Natural killer cell (primary cell): ENCODE results near the gene SPINDOC. TPM values are rescaled to one million over a fixed set of nuclear protein-coding genes. Genes with fewer than 3 reads are reported as not detected.

Source experiments
- ATAC-seq, 3 donors: fragments of 150-1000 bp in 2 of 3; fragments of 200-7000 bp in 1 of 3; cut with Tn5 transposase; 1 replicate in 1 of 3; 2 replicates in 2 of 3; pipeline ENCODE4 v1.10.0; 2021; ENCODE audit warnings: mild to moderate bottlenecking in 2 of 3, moderate library complexity in 2 of 3
- DNase-seq, 2 donors: peaks; one replicate each; pipeline versions ENCODE4 v3.0.0 to v3.0.0-alpha.2; 2013 to 2021; ENCODE audit warnings: mixed read lengths in 1 of 2
- H3K27ac ChIP-seq: one replicate; pipeline ENCODE4 v1.5.1; 2013; ENCODE audit warnings: mild to moderate bottlenecking, low read length
- H3K27me3 ChIP-seq: one replicate; pipeline ENCODE4 v1.6.1; 2013; ENCODE audit warnings: low read length; ENCODE audit not compliant: control insufficient read depth, insufficient read depth
- H3K36me3 ChIP-seq: one replicate; pipeline ENCODE4 v1.6.1; 2013; ENCODE audit warnings: low read length; ENCODE audit not compliant: control insufficient read depth, insufficient read depth
- H3K4me1 ChIP-seq: one replicate; pipeline ENCODE4 v1.6.1; 2013; ENCODE audit warnings: low read length; ENCODE audit not compliant: control insufficient read depth, insufficient read depth
- H3K4me3 ChIP-seq: one replicate; pipeline ENCODE4 v1.5.1; 2013; ENCODE audit warnings: low read length
- H3K9me3 ChIP-seq: one replicate; pipeline ENCODE4 v1.6.1; 2013; ENCODE audit warnings: low read length; ENCODE audit not compliant: control insufficient read depth, insufficient read depth
- H3K27ac Mint-ChIP-seq, 2 donors: one replicate each; pipeline ENCODE4 v1.8.0; 2022; ENCODE audit warnings: mild to moderate bottlenecking in 2 of 2, mixed read lengths in 2 of 2, moderate library complexity in 1 of 2
- H3K27me3 Mint-ChIP-seq, 2 donors: one replicate each; pipeline ENCODE4 v1.8.0; 2022; ENCODE audit warnings: low read depth in 2 of 2, mixed read lengths in 2 of 2
- H3K36me3 Mint-ChIP-seq: one replicate; pipeline ENCODE4 v1.8.0; 2022; ENCODE audit warnings: mixed read lengths
- H3K4me1 Mint-ChIP-seq, 2 donors: one replicate each; pipeline ENCODE4 v1.8.0; 2022; ENCODE audit warnings: mixed read lengths in 2 of 2
- H3K4me3 Mint-ChIP-seq: one replicate; pipeline ENCODE4 v1.8.0; 2022; ENCODE audit warnings: mild to moderate bottlenecking, moderate library complexity, mixed read lengths
- H3K9me3 Mint-ChIP-seq, 2 donors: one replicate each; pipeline ENCODE4 v1.8.0; 2022; ENCODE audit warnings: mixed read lengths in 2 of 2
- CTCF ChIP-seq: fragments of 200-600 bp; IDR thresholded peaks from one replicate; pipeline ENCODE4 v1.8.0; 2022; ENCODE audit warnings: antibody characterized with exemption
- WGBS: methylation state at CpG from one replicate; pipeline ENCODE4 v1.1.7; 2013; ENCODE audit warnings: missing lambda C conversion rate; ENCODE audit not compliant: insufficient coverage; 5-methylcytosine and 5-hydroxymethylcytosine counted together
- intact Hi-C: fragments of 100-400 bp; cut with micrococcal nuclease; formaldehyde crosslinking; loops from one replicate; pipeline ENCODE4 v1.14.2; 2022
- total RNA-seq, 4 donors: library from RNA; stranded (reverse); fragments of 120-200 nt in 1 of 4; gene quantifications; one replicate each; pipeline versions ENCODE4 v1.2.3 to v1.2.4, GENCODE V29; 2013 to 2022

The SPINDOC gene
- total RNA-seq, 3 donors from 2014 or later (not counting 1 experiment from before 2014, with no cell fraction given): 15.6 to 25.3 (median 21.1) TPM

- Histone ChIP-seq H3K9me3 (no peaks in the 10 kb centered on the region), H3K4me3 (no peak overlapping the region), H3K4me1 (no peaks in the 10 kb centered on the region), H3K27ac (no peak overlapping the region), H3K36me3 (peaks cover 14% of the 10 kb centered on the region), H3K27me3 (no peaks in the 10 kb centered on the region)
- 89% methylated on average over 7 of the region's 8 CpGs for WGBS
- Mint-ChIP-seq H3K27me3 (no peaks in the 10 kb centered on the region), H3K4me3 (no peak overlapping the region), H3K36me3 (no peaks in the 10 kb centered on the region), H3K27ac (peak overlapping the region in 1 of 2 donors; percentile 11), H3K9me3 (no peaks in the 10 kb centered on the region), H3K4me1 (peaks cover 0 to 10% of the 10 kb centered on the region in 2 donors)
- peak in 1 of 3 donors; percentile 52 for ATAC-seq
- intact Hi-C loops: no loop called here
- DNase-seq: no peak
- TF ChIP-seq CTCF: no peak
These were observed 16.7 kb downstream of the SPINDOC start for GRCh38 chr11:63829823-63830489.

- WGBS: 88% methylated on average over 5 of the region's 7 CpGs
- ATAC-seq (no peak), DNase-seq (no peak)
- intact Hi-C loops: no loop called here
- H3K4me1 ChIP-seq: no peaks in the 10 kb centered on the region
- no peak for TF ChIP-seq CTCF
- no peaks in the 10 kb centered on the region for H3K27me3 ChIP-seq
- peaks cover 6% of the 10 kb centered on the region for H3K36me3 ChIP-seq
- no peaks in the 10 kb centered on the region for H3K27me3 Mint-ChIP-seq
- no peak overlapping the region for H3K27ac ChIP-seq
- no peaks in the 10 kb centered on the region for H3K9me3 ChIP-seq
- no peak overlapping the region for H3K4me3 Mint-ChIP-seq
- H3K4me1 Mint-ChIP-seq: peaks cover 0 to 5% of the 10 kb centered on the region in 2 donors
- no peak overlapping the region for H3K4me3 ChIP-seq
- H3K36me3 Mint-ChIP-seq: no peaks in the 10 kb centered on the region
- no peaks in the 10 kb centered on the region for H3K9me3 Mint-ChIP-seq
- no peak overlapping the region for H3K27ac Mint-ChIP-seq
These were observed 18.1 kb downstream of the SPINDOC start for GRCh38 chr11:63831326-63831725.

GRCh38 chr11:63832336-63832735, 19.1 kb downstream of the SPINDOC start:
- no peak for TF ChIP-seq CTCF
- 25% methylated on average over 2 of the region's 2 CpGs for WGBS
- H3K4me1 Mint-ChIP-seq: peaks cover 3 to 12% of the 10 kb centered on the region in 2 donors
- H3K27ac Mint-ChIP-seq: no peak overlapping the region
- no peaks in the 10 kb centered on the region for H3K36me3 Mint-ChIP-seq
- Histone ChIP-seq H3K36me3 (no peaks in the 10 kb centered on the region), H3K27me3 (no peaks in the 10 kb centered on the region), H3K9me3 (no peaks in the 10 kb centered on the region), H3K4me3 (no peak overlapping the region), H3K27ac (no peak overlapping the region), H3K4me1 (peaks cover 5% of the 10 kb centered on the region)
- no peak overlapping the region for H3K4me3 Mint-ChIP-seq
- no peaks in the 10 kb centered on the region for H3K9me3 Mint-ChIP-seq
- no peak for DNase-seq
- no peak for ATAC-seq
- no peaks in the 10 kb centered on the region for H3K27me3 Mint-ChIP-seq
- intact Hi-C loops: no loop called here

- DNase-seq (no peak), ATAC-seq (no peak)
- no peak overlapping the region for H3K27ac ChIP-seq
- Mint-ChIP-seq H3K4me1 (peaks cover 10 to 19% of the 10 kb centered on the region in 2 donors), H3K27me3 (no peaks in the 10 kb centered on the region), H3K27ac (no peak overlapping the region), H3K4me3 (no peak overlapping the region), H3K9me3 (no peaks in the 10 kb centered on the region), H3K36me3 (no peaks in the 10 kb centered on the region)
- H3K4me1 ChIP-seq: peaks cover 12% of the 10 kb centered on the region
- no peaks in the 10 kb centered on the region for H3K27me3 ChIP-seq
- H3K9me3 ChIP-seq: no peaks in the 10 kb centered on the region
- intact Hi-C loops: no loop called here
- no peak for TF ChIP-seq CTCF
- H3K36me3 ChIP-seq: no peaks in the 10 kb centered on the region
- WGBS: 100% methylated on average over 2 of the region's 2 CpGs
- no peak overlapping the region for H3K4me3 ChIP-seq
These were observed 19.8 kb downstream of the SPINDOC start for GRCh38 chr11:63833048-63833447.
